GM12801 (cell line): ENCODE results near the gene CORO1C.

Experiments used
- TF ChIP-seq, protein P1 (sequence below): IDR thresholded peaks from one replicate; pipeline ENCODE4 v1.5.1; 2011; ENCODE audit warnings: control low read depth; ENCODE audit not compliant: insufficient read length; ENCODE audit errors: extremely low read depth

The CORO1C gene

DNA sequence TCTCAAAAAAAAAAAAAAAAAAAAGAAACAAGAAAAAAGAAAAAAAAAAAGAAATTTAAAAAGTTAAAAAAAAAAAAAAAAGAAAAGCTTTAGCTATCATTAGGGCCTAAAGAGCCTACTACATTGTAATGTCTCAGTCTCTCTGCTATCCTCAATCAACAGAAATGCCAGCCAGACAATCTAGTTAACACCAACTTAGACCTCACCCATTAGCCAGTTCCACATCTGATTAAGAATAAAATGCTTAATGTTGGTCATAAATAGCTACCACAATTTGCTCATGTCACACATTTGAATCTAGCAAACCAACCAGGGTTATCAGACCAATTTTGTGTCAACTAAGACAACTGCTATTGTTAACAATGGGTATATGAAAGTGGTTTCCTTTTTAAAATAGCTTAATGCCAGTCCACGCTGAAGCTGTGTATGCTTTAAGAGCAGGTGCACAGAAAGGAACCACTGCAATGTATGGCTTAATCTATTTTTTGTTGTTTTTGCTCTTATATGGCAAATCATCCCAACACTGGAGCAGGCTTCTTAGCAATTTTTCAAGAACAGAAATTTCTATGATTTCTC, 52.1 kb downstream of the CORO1C start:
- TF ChIP-seq, protein P1, sequence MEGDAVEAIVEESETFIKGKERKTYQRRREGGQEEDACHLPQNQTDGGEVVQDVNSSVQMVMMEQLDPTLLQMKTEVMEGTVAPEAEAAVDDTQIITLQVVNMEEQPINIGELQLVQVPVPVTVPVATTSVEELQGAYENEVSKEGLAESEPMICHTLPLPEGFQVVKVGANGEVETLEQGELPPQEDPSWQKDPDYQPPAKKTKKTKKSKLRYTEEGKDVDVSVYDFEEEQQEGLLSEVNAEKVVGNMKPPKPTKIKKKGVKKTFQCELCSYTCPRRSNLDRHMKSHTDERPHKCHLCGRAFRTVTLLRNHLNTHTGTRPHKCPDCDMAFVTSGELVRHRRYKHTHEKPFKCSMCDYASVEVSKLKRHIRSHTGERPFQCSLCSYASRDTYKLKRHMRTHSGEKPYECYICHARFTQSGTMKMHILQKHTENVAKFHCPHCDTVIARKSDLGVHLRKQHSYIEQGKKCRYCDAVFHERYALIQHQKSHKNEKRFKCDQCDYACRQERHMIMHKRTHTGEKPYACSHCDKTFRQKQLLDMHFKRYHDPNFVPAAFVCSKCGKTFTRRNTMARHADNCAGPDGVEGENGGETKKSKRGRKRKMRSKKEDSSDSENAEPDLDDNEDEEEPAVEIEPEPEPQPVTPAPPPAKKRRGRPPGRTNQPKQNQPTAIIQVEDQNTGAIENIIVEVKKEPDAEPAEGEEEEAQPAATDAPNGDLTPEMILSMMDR: no peak

DNA sequence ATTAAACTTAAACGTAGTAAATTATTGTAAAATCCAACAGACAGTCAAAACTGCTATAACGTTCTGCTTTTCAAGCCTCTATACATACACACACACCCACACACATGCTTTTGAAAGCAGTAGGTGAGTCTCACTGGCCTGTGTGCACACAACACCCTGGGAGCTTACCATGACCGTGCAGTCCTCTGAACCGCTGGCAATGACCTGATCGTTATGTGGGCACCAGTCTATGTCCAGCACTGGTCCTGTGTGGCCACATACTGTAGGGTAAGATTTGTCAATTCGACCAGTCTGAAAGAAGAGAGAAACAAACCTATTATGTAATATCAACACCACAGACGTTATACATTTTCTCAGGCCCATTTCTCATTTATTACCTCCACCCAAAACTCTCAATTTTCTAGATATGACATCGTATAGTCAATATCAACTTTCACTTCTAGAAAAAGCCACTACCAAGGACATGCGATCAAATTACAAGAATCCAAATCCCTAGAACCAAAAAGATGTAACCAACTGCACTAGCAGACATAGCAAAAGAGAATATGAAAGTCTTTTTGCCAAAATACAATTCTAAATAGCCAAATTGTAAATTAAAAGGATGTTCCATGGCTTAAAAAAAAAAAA, 53.1 kb downstream of the CORO1C start:
- TF ChIP-seq, protein P1: no peak

DNA sequence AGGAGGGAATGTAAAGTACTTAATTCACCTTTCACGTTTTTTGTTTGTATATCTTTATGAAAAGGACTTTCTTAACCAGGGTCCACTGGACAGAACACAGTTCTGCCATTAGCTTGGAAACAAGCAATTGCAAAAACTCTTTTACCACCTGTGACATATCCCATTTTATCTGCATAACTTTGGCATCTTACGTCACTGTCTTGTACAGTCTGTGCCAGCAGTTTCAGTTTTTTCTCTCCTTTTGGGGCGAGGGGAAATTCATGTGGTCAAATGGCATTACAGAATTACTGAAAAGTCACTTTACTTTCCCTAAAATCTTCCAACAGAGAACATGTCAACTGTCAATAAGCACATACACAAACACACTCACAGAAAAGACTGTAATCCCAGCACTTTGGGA, 53.9 kb downstream of the CORO1C start:
- TF ChIP-seq, protein P1: no peak

DNA sequence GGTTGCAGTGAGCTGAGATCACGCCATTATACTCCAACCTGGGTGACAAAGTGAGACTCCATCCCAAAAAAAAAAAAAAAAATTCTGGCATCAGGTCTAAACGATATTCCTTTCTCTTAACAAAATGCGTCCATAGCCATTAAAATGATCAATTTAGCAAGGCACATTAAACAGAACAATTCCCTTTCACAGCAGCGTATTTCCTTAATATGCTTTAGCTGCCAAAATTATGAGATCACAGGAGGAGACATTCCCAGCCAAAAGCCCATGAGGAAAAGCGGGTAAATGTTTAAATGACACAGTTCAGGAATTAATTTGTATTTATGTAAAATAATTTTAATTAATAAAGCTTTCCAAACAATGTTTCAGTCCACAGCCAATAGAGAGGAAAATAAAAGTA, 54.6 kb downstream of the CORO1C start:
- TF ChIP-seq, protein P1: no peak

DNA sequence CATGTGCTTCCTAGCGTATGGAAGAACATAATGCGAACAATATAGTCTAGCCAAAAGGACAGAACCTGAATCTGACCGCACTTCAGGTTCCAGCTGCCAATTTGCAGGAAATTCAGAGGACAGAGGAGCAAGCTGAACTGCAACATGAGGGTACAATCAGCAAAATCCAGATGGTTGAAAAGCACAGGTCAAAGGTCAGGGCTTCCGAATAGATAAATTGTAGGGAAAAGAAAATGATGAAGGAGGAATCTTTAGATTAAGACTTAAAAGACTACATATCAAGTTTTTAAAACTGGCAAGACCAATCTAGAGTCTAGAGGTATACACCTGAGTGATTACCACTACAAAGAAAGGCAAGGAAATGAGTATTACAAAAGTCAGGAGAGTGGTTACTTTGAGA, 55.5 kb downstream of the CORO1C start:
- TF ChIP-seq, protein P1: no peak

DNA sequence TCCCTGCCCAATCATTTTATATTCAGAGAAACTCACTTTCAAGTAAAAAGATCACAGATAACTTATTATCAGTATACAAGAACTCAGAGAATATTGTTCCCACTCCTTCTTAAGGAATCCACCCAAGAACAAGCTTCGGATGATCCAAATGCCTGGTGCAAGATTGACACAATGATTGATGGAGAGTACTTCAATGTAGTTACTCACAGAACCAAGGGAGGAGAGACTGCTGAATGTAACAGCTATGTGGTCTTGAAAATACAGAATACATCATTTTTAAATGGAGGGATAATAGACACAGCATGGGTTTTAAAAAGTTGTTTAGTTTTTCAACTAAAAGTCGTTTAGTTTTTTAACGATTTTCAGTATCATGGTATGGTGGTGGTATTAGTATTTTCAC, 59.3 kb downstream of the CORO1C start:
- TF ChIP-seq, protein P1: no peak

DNA sequence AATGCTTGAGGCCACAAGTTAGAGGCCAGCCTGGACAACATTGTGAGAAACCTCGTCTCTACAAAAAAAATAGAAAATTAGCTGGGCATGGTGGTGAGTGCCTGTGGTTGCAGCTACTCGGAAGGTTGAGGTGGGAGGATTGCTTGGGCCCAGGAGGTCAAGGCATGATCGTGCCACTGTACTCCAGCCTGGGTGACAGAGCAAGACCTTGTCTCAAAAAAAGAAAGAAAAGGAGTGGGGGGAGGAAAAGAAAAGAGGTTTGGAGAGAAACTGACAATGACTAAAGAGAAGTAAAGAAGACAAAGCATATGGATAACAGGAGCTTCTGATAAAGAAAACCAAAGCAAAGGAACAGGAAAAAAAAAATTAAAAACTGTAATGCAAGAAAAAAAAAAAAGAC, 60.2 kb downstream of the CORO1C start:
- TF ChIP-seq, protein P1: no peak
